RWPE2 (cell line): Measurements from ENCODE around the gene PDIA6.

Experiments
- ATAC-seq: fragments of 200-7000 bp; cut with Tn5 transposase; 3 replicates; pipeline ENCODE4 v1.9.1; 2021; ENCODE audit warnings: low read depth
- DNase-seq: peaks from one replicate; pipeline ENCODE4 v3.0.0-alpha.2; 2020; ENCODE audit warnings: low spot score
- H3K27ac ChIP-seq: fragments of 450-650 bp; 2 replicates; pipeline ENCODE4 v1.5.1; 2017; ENCODE audit warnings: mild to moderate bottlenecking; ENCODE audit not compliant: poor library complexity, severe bottlenecking
- H3K27me3 ChIP-seq: fragments of 250-450 bp; sonication (Bioruptor Pico); 2 replicates; pipeline ENCODE4 v1.5.1; 2021; ENCODE audit warnings: mild to moderate bottlenecking, moderate library complexity; ENCODE audit not compliant: insufficient read depth, poor library complexity, severe bottlenecking
- H3K36me3 ChIP-seq: fragments of 250-450 bp; sonication (Bioruptor Pico); 2 replicates; pipeline ENCODE4 v1.5.1; 2020; ENCODE audit warnings: low read depth, mild to moderate bottlenecking, moderate library complexity
- H3K4me1 ChIP-seq: fragments of 250-450 bp; sonication (Bioruptor Pico); 2 replicates; pipeline ENCODE4 v1.5.1; 2021; ENCODE audit warnings: mild to moderate bottlenecking, moderate library complexity; ENCODE audit not compliant: insufficient read depth, poor library complexity, severe bottlenecking
- H3K4me3 ChIP-seq: fragments of 250-450 bp; sonication (Bioruptor Pico); 2 replicates; pipeline ENCODE4 v1.5.1; 2021; ENCODE audit warnings: mild to moderate bottlenecking, moderate library complexity; ENCODE audit not compliant: severe bottlenecking
- H3K9me3 ChIP-seq: fragments of 250-450 bp; sonication (Bioruptor Pico); 2 replicates; pipeline ENCODE4 v1.5.1; 2021; ENCODE audit warnings: mild to moderate bottlenecking, moderate library complexity; ENCODE audit not compliant: severe bottlenecking
- TF ChIP-seq, protein P1 (sequence below): fragments of 450-650 bp; IDR thresholded peaks from one replicate; pipeline ENCODE4 v1.5.1; 2017; ENCODE audit warnings: mild to moderate bottlenecking, moderate library complexity; ENCODE audit not compliant: poor library complexity, severe bottlenecking

The PDIA6 gene

DNA sequence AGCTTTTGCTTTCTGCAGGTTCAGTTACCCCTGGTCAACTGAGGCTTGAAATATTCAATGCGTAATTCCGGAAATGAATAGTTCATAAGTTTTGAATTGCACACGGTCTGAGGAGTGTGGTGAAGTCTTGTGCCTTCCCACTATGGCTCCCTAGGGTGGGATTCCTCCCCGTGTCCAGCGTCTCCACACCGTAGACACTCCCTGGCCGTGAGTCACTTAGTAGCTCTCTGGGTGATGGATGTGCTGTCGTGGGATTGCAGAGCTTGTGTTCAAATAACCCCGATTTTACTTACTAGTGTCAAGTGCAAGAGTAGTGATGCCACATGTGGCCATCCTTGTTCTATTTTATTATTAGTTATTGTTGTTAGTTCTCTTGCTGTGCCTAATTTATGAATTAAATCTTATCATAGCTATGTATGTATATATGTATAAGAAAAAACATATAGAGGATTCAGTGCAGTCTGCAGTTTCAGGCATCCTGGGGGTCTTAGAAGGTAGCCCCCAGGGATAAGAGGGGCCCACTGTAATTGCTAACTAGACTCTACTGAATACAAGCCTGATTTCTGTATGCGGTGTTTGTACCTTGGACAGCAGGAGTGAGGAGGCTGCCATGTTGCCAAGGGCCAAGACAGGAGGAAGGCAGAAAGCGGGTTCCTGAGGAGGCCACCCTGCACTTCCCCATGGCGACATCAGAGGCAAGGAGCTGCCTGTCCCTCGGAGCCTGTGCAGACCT lies 47.7 kb upstream of the PDIA6 start:
- no peaks in the 10 kb centered on the region for H3K36me3 ChIP-seq
- H3K4me3 ChIP-seq, result no peak overlapping the region
- H3K27ac ChIP-seq, result no peak overlapping the region
- peaks cover 13% of the 10 kb centered on the region for H3K27me3 ChIP-seq
- no peak for ATAC-seq
- TF ChIP-seq, protein P1, sequence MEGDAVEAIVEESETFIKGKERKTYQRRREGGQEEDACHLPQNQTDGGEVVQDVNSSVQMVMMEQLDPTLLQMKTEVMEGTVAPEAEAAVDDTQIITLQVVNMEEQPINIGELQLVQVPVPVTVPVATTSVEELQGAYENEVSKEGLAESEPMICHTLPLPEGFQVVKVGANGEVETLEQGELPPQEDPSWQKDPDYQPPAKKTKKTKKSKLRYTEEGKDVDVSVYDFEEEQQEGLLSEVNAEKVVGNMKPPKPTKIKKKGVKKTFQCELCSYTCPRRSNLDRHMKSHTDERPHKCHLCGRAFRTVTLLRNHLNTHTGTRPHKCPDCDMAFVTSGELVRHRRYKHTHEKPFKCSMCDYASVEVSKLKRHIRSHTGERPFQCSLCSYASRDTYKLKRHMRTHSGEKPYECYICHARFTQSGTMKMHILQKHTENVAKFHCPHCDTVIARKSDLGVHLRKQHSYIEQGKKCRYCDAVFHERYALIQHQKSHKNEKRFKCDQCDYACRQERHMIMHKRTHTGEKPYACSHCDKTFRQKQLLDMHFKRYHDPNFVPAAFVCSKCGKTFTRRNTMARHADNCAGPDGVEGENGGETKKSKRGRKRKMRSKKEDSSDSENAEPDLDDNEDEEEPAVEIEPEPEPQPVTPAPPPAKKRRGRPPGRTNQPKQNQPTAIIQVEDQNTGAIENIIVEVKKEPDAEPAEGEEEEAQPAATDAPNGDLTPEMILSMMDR, result no peak
- DNase-seq, result no peak
- H3K4me1 ChIP-seq, result no peaks in the 10 kb centered on the region
- H3K9me3 ChIP-seq, result no peaks in the 10 kb centered on the region

DNA sequence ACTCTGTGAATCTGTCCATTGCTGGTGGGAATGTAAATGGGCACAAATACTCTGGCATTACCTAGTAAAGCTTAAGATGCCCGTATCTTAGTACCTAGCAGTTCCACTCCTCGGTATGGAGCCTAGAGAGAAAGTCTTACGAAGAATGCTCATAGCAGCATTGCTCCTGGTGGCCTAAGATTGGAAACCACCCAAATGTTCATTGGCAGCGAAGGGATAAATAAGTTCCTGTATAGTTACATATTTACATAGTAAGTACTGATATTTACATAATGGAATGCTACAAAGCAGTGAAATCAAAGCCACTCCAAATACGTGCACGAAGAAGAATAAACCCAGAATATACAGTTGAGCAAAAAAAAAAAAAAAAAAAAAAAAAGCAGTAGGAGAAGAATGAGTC lies 46.7 kb upstream of the PDIA6 start:
- no peak overlapping the region for H3K27ac ChIP-seq
- H3K36me3 ChIP-seq, result no peaks in the 10 kb centered on the region
- TF ChIP-seq, protein P1, result no peak
- H3K9me3 ChIP-seq, result no peaks in the 10 kb centered on the region
- DNase-seq, result no peak
- H3K27me3 ChIP-seq, result peaks cover 13% of the 10 kb centered on the region
- H3K4me3 ChIP-seq, result no peak overlapping the region
- no peaks in the 10 kb centered on the region for H3K4me1 ChIP-seq
- ATAC-seq, result no peak

- Histone ChIP-seq H3K4me1 (peaks cover 5% of the 10 kb centered on the region), H3K27ac (no peak overlapping the region), H3K27me3 (no peaks in the 10 kb centered on the region), H3K4me3 (no peak overlapping the region), H3K9me3 (no peaks in the 10 kb centered on the region), H3K36me3 (no peaks in the 10 kb centered on the region)
- TF ChIP-seq, protein P1, result no peak
- ATAC-seq (no peak), DNase-seq (no peak)
Measured at GRCh38 chr2:10848541-10848940, 36.0 kb upstream of the PDIA6 start.

DNA sequence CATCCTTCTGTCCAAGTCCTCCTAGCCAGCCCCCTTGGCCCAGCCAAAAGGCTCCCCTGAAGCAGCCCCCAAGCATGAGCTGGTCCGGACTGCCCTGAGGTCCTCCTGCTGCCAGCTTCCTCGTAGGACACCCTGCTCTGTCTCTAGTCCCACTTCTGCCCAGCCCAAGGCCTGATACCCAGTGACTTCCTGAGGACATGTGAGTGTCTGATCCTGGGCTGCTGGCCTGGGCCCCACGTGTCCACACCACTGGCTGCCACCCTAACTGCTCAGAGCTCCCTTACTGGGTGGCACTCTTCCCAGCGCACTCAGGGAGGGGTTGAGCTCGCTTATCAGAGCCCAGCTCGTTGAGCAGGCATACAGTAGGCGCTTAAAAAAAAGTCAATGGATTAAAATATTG lies 34.4 kb upstream of the PDIA6 start:
- Histone ChIP-seq H3K9me3 (no peaks in the 10 kb centered on the region), H3K36me3 (no peaks in the 10 kb centered on the region), H3K4me1 (peaks cover 5% of the 10 kb centered on the region), H3K27me3 (no peaks in the 10 kb centered on the region), H3K4me3 (no peak overlapping the region), H3K27ac (no peak overlapping the region)
- no peak for DNase-seq
- no peak for ATAC-seq
- TF ChIP-seq, protein P1, result no peak

- no peak for DNase-seq
- H3K4me1 ChIP-seq, result peaks cover 5% of the 10 kb centered on the region
- TF ChIP-seq, protein P1, result no peak
- H3K27me3 ChIP-seq, result no peaks in the 10 kb centered on the region
- ATAC-seq, result no peak
- H3K9me3 ChIP-seq, result no peaks in the 10 kb centered on the region
- H3K4me3 ChIP-seq, result no peak overlapping the region
- H3K36me3 ChIP-seq, result no peaks in the 10 kb centered on the region
- no peak overlapping the region for H3K27ac ChIP-seq
Measured at GRCh38 chr2:10846110-10846861, 33.7 kb upstream of the PDIA6 start.
